Measurements from ENCODE around the gene PSENEN. TPM values are rescaled to one million over a fixed set of nuclear protein-coding genes. Genes with fewer than 3 reads are reported as not detected.

The PSENEN gene
- polyA plus RNA-seq, 1 donor (not counting 4 experiments of a cell fraction or from before 2014, with no cell fraction given) = 36.2 TPM

GRCh38 chr19:35742121-35742724 is 3.2 kb upstream of the PSENEN start, which contains the start of gene IGFLR1:
Gene IGFLR1, minus strand, starts transcription at chr19:35742452. Its CDS starts 1,272 bp downstream, at chr19:35741180.
- DNase-seq (ENCODE audit: low read depth, low spot score) (no peak), FAIRE-seq (no peak)
- no peak within 1 kb of the TSS for H3K4me2 ChIP-seq (ENCODE audit: control insufficient read depth, extremely low read depth, insufficient read depth, low read depth, low read length)

GRCh38 chr19:35743640-35744429 is 1.6 kb upstream of the PSENEN start:
- Histone ChIP-seq H3K36me3 (ENCODE audit: control insufficient read depth in 2 of 2, extremely low read depth in 1 of 2, insufficient read depth in 2 of 2, low read length in 2 of 2) (peaks cover 5 to 7% of the 10 kb centered on the region in 2 experiments), H3K9me1 (ENCODE audit: control insufficient read depth, extremely low read depth, insufficient read depth, low read length) (no peaks in the 10 kb centered on the region), H2AFZ (ENCODE audit: control insufficient read depth, low read length) (no peak overlapping the region), H3K27ac (ENCODE audit: control insufficient read depth, insufficient read depth, low read length) (no peak overlapping the region), H3K4me1 (ENCODE audit: control insufficient read depth, extremely low read depth, insufficient read depth, low read length) (peaks cover 26% of the 10 kb centered on the region), H3K9me3 (ENCODE audit: control insufficient read depth, low read depth, low read length) (no peaks in the 10 kb centered on the region), H3K79me2 (ENCODE audit: control insufficient read depth, insufficient read depth, low read length) (peaks cover 18% of the 10 kb centered on the region), H3K9ac (ENCODE audit: control insufficient read depth, extremely low read depth, insufficient read depth, low read length) (no peak overlapping the region), H3K4me2 (ENCODE audit: control insufficient read depth, extremely low read depth, insufficient read depth, low read depth, low read length) (peak overlapping the region; percentile 72), H3K4me3 (ENCODE audit: control insufficient read depth in 2 of 3, extremely low read depth in 1 of 3, insufficient read depth in 2 of 3, low read depth in 1 of 3, low read length in 3 of 3) (peak overlapping the region in 2 of 3 experiments; percentile 93 to 98), H3K27me3 (ENCODE audit: control insufficient read depth, extremely low read depth, insufficient read depth, low read length) (no peaks in the 10 kb centered on the region), H4K20me1 (ENCODE audit: control insufficient read depth, extremely low read depth, insufficient read depth, low read length) (no peaks in the 10 kb centered on the region)
- TF ChIP-seq EZH2 (IDR thresholded peaks at IDR 0.05; ENCODE audit: low read length) (no peak), CTCF (optimal IDR thresholded peaks at IDR 0.05 in 1 of 3, IDR thresholded peaks at IDR 0.05 in 1 of 3, conservative IDR thresholded peaks at IDR 0.05 in 1 of 3; ENCODE audit: extremely low read depth in 1 of 3, insufficient read depth in 2 of 3, low read length in 3 of 3) (no peak)
- dilution Hi-C loops (cut with MboI; ENCODE audit: extremely low pct_ligation_motif_present, low sequenced_read_pairs) = no loop called here
- DNase-seq (ENCODE audit: low read depth, low spot score) (no peak), FAIRE-seq (no peak)

More at GRCh38 chr19:35742121-35742724, 3.2 kb upstream of the PSENEN start, which contains the start of gene IGFLR1:
- Histone ChIP-seq H2AFZ (ENCODE audit: control insufficient read depth, low read length) (no peak within 1 kb of the TSS), H3K36me3 (ENCODE audit: control insufficient read depth in 2 of 2, extremely low read depth in 1 of 2, insufficient read depth in 2 of 2, low read length in 2 of 2) (peaks cover 17% of the 10 kb centered on the region in 2 experiments), H3K9me1 (ENCODE audit: control insufficient read depth, extremely low read depth, insufficient read depth, low read length) (no peaks in the 10 kb centered on the region), H3K4me3 (ENCODE audit: control insufficient read depth in 2 of 3, extremely low read depth in 1 of 3, insufficient read depth in 2 of 3, low read depth in 1 of 3, low read length in 3 of 3) (no peak within 1 kb of the TSS), H3K9ac (ENCODE audit: control insufficient read depth, extremely low read depth, insufficient read depth, low read length) (no peak within 1 kb of the TSS), H4K20me1 (ENCODE audit: control insufficient read depth, extremely low read depth, insufficient read depth, low read length) (no peaks in the 10 kb centered on the region), H3K79me2 (ENCODE audit: control insufficient read depth, insufficient read depth, low read length) (peaks cover 13% of the 10 kb centered on the region), H3K9me3 (ENCODE audit: control insufficient read depth, low read depth, low read length) (no peaks in the 10 kb centered on the region), H3K4me1 (ENCODE audit: control insufficient read depth, extremely low read depth, insufficient read depth, low read length) (peaks cover 23% of the 10 kb centered on the region), H3K27me3 (ENCODE audit: control insufficient read depth, extremely low read depth, insufficient read depth, low read length) (no peaks in the 10 kb centered on the region), H3K27ac (ENCODE audit: control insufficient read depth, insufficient read depth, low read length) (no peak within 1 kb of the TSS)
- dilution Hi-C loops (cut with MboI; ENCODE audit: extremely low pct_ligation_motif_present, low sequenced_read_pairs) = no loop called here
- no peak for TF ChIP-seq EZH2 (IDR thresholded peaks at IDR 0.05; ENCODE audit: low read length)
- no peak for TF ChIP-seq CTCF (optimal IDR thresholded peaks at IDR 0.05 in 1 of 3, IDR thresholded peaks at IDR 0.05 in 1 of 3, conservative IDR thresholded peaks at IDR 0.05 in 1 of 3; ENCODE audit: extremely low read depth in 1 of 3, insufficient read depth in 2 of 3, low read length in 3 of 3)

Data from keratinocyte (primary cell).